NCI-H2029 treated with DMSO at 0.1 percent for 48 hours (cell line): ENCODE measurements around the gene EFCAB12.

Source experiments
- DNase-seq: peaks from one replicate; lab custom pipeline; 2025; lab: John Stamatoyannopoulos, UW

Gene EFCAB12

DNA sequence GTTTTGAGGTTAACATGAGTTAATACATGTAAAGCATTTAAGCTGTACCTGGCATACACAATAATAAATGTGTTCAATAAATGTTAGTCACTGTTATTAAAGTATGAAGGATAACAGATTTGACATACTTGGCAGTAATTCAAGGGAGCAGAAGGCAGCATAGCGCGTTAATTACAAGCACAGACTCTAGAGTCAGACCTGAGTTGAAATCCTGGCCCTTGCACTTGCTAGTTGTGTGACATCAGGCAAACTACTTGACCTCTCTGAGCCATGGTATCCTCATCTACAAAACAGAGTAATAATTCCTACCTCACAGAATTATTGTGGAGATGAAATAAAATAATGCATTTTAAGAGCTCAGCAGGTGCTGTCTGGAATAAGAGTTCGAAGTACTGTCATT, 17.0 kb upstream of the EFCAB12 start:
- DNase-seq, result no peak

DNA sequence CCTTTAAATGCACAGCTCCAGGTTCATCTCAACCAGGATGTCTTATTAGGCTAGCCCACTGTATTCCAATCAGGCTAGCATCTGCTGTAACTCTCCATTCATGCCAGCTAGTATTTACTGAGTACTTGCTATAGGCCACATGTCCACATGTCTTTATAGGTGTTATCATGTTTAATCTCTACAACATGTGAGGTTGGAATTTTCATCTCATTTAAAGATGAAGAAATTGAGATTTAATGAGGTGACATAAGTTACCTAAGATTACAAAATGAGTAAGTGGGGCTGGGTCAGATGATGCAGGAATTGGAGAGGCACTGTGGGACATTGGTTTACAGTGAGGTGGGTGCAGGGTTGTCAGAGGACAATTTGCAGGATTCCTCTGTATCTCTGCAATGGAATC, 14.5 kb upstream of the EFCAB12 start:
- DNase-seq, result no peak

DNA sequence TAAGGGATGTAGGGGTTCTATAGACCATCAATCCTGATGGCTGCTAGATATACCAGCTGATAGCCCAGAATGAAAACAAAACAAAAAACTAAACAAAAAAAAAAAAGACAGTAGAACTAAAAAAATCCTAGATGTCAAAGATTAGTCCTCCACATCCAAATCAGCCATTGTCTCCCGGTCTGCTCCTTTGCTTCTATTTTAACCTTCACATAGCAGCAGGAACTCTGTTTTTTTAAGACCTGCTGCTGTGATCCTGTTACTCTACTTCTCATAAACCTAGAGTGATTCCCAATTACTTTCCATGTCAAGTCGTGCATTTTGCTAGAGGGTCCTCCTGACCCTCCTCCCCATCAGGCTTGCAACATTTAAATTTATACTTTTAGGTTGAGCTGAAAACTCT, 14.1 kb upstream of the EFCAB12 start:
- no peak for DNase-seq

DNA sequence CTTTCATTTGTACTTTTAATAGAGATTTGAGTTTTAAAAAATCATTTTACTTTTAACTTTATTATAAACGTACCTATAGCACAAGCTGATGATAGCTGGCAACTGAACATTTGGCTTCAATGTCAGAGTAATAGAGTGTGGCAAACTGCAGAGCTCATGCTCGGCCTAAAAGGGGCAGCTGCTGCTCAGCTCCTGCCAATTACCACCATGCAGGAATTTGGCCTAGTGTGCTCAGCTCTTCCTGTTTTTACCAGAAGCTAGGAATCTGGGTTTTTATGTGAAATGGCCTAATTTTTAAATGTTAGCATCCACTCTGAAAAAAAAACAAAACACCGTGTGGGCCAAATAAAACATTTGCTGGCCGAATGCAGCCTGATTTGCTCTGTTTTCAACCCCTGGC, 13.3 kb upstream of the EFCAB12 start:
- DNase-seq, result no peak

DNA sequence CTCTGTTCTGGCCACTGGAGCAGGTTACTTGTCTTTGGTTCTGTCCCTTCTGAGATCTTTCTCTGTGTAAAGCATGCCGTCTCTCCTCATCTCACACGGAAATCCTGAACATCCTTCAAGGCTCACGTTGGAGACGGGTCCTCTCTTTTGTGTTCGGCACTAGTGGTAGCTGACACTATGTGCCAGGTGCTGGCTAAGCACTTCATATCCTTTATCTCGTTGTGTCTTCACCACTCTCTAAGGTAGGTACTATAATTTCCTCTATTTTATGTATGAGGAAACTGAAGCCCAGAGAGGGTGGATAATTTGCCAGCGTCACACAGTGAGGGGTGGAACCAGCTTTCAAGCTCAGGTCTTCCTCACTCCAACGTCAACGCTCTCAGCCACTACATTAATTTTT, 12.8 kb upstream of the EFCAB12 start:
- DNase-seq, result no peak

DNA sequence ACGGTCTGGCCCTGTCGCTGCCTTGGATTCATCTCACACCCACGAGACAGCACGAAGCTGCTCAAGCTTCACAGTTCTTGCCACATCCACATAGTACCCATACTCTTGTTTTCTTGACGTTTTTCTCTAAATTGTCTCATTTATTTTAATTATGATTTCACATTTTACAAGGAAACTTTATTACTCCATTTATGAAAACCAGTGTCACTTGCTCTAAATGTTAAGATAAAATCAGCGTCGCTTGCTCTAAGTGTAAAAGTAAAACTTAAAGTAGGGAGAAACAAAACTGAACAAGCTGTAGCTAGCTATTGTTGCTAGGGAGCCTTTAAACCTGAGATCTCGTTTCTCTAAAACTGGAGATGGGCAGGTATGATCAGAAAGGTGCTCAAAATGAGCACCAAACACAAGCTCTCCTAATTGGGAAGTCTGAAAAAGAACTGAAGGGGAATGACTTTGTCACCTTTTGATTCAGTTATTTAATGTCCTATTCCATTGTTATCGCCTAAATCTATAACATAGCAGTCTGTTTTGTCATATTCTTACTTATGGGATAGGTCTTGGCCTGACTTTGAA, 12.3 kb upstream of the EFCAB12 start:
- no peak for DNase-seq

DNA sequence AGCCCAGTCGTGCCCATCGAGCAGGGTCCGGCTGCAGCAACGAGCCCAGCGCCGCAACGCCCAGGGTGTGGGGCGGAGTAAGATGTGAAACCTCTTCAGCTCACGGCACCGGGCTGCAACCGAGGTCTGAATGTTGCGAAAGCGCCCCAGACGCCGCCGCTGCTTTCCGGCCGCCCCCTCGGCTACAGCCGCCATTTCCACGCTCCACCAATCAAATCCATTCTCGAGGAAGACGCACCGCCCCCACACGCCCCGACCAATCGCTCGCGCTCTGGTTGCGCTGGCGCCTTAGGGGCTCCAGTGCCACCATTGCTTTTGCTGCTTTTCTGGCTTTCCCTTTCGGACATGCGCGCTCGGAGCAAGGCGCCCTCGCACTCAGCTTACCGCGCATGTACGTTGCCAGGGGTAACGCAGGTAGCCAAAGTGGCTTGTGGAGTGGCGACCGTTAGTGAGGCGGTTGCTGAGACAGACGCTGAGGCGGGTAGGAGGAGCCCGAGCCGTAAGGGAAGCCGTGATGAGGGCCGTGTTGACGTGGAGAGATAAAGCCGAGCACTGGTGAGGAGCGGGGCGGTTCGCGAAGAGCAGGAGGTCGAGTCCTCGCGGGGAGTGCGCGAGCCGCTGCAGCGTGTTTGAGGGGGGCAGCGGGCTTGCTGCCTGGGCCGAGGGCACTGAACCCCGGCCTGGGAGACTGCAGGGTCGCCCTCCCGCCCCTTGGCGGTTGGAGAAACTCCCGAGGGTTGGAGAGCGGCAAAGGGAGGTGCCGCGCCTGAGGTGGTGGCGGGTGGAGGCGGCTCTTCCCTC, 11.6 kb upstream of the EFCAB12 start, which contains the start of the genes IFT122 and MBD4:
TSS of gene IFT122 (plus strand) at position 408 of the 801 bp plus-strand sequence. CDS start at position 515, 107 bp downstream.
TSS of gene MBD4 (minus strand) at position 132 of the 801 bp plus-strand sequence. CDS start at position 17, 115 bp downstream.
- DNase-seq, result peak; percentile 89

DNA sequence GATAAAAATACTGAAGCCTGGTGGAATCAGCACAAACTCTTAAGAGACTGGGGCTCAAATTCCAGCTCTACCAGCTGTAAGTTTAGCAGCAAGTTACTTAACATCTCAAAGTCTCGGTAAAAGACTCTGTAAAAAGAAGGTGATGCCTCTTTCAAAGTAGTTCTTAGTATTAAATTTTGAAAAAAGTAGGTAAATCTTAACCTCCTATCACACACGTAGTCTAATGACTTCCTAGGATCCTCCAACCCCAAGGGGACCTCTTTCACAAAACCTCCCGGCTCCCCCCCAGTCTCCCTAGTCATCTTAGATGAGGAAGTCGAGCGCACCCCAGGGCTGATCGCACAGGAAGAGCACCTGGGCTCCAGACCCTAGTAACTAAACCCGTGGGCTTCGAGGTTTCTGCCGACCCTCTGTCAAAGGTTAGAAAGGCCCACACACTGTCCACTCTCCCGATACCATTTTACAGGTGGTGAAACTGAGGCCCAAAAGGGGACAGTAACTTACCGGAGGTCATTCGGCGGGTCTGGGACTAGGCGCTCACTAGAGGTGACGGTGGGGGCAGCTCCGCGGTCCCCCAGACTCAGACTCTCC, 10.9 kb upstream of the EFCAB12 start:
- no peak for DNase-seq

DNA sequence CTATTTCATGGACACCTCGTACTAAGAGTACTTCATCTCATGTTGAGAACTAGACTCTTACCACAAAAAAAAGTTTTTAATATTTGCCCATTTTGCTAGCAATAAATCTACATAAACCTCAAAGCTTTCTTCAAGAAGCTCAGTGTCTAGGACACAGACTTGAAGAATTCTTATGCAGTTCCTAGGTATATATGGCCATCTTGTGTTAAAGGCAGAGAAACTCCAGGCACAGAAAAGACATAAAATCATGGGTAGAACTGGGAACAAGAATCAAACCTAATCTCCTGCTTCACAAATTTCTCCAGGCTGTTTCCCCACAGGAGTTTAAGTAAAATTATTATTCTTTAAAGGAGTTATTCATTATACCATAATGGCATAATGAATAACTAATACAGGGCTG, 6.9 kb upstream of the EFCAB12 start:
- no peak for DNase-seq

DNA sequence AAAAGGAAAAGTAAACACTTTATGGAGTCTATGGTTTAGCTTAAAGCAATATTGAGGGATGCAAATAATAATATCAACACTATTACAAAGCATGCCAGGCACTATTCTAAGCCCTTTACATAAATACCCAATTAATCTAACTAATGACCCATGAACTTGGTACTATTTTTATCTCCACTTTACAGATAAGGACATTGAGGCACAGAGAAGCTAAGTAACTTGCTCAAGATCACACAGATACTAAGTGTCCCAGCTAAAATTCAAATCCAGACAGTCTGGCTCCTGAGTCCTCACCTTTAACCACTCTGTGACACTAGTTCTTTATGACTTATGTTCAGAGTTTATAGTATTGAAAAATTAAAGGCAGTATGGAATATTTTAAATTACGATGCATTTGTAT, 5.7 kb upstream of the EFCAB12 start:
- DNase-seq, result no peak

DNA sequence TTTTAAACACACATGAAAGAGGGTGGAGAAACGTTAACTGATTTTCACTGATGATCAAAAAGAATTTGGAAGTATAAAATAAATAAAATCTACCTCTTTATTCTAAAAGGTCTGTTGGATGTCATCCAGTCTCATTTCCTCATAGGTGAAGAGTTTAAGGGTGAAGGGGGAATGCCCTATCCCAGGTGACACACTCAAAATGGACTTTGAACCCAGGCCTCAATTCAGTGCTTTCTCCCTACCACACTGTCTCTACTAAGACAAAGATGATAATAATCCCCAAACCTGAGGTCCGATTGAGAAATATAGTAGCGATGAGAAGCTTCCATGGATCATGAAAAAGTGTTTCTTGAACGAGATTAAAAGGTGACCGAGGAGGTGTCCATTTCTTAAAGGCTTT, 5.1 kb upstream of the EFCAB12 start:
- DNase-seq, result no peak

DNA sequence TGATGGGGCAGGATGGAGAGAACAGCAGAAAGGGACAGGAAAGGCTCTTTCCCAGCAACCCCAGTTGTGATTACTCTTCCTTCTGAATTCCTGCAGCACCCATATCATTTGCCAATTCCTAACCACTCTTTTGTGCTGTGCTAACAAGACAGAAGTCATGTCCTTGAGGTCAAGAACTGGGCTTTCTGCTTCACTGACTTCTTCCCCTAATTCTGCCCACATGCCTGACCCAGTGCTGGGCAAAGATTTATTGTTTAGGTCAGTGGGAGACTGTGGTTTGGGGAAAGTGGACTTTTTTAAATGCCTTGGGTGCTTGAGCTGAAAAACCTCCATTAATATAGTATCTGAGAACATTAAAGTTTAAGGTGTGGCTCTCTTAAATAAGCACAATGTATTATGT, 4.2 kb upstream of the EFCAB12 start:
- no peak for DNase-seq

DNA sequence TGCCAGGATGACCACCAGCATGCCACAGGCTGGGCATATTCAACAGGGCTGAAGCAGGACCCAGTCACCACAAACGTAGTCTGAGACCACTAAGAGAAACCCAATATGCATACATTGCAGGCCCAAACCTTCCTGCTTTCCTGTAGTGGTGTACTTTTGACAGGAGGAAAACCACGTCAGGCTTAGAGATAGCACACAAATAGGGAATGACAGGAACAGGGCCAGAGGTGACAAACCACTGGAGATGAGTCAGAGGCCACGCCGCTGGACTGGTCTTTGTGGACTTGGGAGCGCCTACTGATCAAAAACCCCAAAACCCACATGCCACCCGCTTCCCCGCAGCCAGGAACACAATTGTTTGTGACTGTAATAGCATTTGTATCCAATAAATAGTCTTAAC, 3.6 kb upstream of the EFCAB12 start:
- no peak for DNase-seq

DNA sequence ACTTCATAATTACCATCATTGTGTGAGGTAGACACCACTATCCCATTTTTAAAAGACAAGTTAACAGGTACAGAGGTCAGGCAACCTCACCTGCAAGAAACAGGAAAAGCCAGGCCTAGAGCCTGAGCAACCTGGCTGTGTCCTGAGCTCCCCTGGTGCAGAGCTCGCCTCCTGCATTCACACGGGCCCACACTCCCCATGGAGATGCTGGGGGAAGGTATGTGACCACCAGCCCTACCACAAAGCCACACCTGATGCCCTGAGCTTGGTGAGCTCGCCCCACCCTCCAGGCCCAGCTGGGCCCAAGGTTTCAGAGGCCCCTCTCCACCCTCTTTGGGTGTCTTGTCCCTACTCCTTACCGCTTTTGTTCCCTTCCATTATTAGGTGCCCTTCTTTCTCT, 1.2 kb upstream of the EFCAB12 start:
- DNase-seq, result no peak

DNA sequence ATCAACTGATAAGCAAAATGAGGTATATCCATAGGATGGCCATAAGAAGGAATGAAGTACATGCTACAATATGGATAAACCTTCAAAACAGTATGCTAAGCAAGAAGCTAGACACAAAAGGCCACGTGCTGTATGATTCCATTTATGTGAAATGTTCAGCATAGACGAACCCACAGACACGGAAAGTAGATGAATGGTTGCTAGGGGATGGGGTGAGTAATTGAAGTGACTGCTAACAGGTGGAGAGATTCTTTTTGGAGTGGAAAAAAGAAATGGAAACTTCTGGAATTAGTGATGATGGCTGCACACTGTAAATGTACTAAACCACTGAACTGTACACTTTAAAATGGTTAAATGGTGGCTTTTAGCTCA, 630 bp upstream of the EFCAB12 start:
- no peak for DNase-seq

DNA sequence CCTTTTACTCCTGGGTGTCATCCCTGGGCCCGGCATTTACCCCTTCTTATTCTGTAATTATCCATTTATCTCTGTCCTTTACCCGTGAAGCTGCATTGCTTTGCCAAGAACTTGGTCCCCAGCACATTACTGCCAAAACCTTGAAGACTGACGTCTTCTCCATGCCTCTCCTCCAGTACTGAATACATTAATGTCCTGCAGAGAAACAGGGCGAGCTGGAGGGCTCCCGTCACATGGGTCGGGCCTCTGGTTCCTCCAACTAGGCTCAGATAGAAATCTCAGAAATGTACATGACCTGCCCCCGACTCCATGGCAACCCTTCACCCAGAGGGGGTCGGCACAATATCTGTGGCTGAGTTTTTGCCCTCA, 445 bp downstream of the EFCAB12 start:
- DNase-seq, result no peak

DNA sequence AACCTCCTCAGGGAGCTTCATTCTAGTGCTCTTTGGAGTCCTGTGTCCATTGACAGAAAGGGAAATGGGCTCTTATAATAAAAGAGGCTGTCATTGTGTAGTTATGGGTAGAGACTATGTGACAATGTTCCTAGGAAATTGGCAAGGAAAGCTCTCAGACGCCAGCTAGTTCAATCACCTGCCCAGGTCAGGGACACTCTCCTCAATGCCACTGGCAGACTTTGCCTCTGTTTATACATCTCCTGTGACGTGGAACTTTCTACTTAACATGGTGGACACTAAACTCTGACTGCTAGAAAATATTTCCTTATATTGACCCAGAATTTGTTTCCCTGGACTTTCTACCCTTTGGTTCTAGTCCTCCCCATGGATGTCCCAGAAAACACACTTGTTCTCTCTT, 2.8 kb downstream of the EFCAB12 start:
- DNase-seq, result no peak

DNA sequence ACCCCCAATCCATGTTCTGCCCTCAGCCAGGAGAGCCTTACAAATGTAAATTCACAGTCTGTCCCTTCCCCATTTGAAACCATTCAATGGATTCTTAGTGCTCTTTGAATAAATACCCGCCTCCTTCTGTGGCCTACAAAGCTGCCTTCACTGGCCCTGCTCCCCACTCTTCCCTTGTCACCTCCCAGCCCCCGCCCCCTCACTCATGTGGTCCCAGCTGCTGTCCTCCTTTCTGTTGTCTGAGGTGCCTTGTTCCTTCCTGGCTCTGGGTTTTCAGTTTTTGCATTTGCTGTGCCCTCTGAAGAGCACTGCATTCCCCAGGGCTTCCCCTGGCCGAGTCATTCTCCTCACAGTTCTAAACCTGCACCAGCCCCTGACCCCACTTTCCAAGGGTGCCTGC, 3.2 kb downstream of the EFCAB12 start:
- no peak for DNase-seq

DNA sequence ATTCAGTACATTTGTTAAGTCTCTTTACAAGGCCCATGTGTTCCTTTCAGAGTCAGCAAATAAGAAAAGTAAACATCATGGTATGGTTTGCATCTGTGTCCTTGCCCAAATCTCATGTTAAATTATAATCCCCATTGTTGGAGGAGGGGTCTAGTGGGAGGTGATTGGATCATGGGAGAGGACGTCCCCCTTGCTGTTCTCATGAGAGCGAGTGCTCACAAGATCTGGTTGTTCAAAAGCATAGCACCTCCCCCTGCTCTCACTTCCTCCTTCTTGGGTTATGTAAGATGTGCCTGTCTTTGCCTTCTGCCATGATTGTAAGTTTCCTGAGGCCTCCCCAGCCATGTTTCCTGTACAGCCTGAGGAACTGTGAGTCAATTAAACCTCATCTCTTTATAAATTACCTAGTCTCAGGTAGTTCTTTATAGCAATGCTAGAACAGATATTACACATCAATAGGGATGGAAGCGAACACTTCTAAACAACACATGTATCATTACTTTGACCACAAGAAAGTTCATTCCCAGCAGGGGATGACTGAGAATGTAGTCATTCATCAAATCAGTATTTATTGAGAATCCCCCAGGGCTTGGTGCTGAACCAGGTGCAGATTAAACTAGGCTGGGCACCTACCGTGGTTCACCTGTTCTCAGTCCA, 4.1 kb downstream of the EFCAB12 start:
- DNase-seq, result no peak

DNA sequence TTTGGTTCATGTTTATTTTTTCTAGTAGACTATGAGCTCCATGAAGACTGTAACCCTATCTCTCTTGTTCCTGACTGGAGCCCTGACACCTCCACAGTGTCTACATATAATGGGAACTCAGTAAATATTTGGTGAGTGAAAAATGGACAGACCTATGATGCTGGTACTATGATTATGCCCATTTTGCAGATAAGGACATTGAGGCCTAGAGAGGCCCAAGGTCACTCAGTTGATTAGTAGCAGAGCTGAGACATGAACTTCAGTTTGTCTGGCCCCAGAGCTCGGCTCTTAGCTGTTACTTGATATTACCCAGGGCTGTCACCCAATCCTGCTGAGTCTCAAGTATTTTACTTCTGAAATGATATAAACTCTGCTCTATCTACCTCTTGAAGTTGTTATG, 5.5 kb downstream of the EFCAB12 start:
- no peak for DNase-seq

DNA sequence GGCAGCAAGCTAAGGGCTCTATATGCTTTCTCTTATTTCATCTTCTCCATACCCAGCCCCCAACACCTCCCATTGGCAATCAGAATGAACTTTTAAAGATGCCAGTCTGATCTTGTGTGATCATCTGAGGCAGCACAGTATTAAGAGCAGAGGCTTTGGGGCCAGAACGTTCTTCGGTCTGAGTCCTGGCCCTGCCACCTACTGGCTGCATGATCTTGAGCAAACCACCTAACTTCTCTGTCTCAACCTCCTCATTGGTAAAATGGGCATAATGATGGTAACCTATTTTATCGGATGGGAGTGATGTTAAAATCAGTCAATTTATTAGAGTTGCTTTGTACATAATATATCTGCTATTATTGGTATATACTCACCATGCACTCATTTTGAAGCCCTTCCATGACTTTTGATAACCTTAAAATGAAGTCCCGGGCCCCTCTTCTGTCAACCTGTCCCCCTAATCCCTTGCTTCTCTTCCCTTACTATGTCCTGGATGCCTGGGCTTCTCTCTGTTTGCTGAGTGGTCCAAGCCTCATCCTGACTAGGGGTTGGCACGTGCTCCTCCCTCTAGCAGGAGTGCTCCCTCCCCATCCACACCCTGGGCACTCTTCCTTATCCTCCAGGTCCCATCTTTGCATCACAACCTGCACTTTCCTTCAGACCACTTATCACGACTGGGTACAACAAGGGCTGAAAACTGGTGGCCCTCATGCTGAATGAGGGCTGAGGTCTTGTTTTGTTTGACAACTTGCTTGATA, 6.3 kb downstream of the EFCAB12 start:
- no peak for DNase-seq

DNA sequence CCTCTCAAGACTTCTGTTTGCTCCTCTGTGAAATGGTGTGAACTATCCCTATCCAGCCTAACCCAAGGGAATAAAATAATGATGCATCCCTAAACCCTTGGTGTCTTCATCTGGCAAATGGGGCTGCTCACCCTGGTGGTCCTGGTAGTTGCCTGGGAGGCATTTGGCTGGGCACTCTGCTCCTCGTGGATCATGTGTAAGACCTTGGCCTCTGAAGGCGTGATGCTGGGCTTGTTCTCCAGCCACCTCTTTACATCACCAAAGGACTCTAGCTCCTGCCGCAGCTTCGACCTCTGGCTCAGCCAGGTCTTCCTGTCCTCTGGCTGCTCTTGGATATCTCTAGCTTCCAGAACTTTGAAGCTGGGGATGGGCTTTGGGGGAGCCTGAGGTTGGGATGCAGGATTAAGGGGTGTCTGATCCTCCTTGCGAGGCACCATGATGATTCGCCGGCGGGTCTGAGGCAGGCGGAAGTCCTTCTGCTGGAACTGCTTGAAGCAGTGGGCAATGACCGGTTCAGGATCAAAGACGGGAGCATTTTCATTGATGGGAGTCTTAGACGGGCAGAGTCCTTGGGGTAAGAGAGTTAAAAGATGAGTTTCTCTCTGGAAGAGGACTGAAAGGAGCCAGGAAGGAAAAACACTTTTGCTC, 7.1 kb downstream of the EFCAB12 start:
- DNase-seq, result no peak
